ENCODE data around the gene TDP2.

- TF ChIP-seq, protein P1, sequence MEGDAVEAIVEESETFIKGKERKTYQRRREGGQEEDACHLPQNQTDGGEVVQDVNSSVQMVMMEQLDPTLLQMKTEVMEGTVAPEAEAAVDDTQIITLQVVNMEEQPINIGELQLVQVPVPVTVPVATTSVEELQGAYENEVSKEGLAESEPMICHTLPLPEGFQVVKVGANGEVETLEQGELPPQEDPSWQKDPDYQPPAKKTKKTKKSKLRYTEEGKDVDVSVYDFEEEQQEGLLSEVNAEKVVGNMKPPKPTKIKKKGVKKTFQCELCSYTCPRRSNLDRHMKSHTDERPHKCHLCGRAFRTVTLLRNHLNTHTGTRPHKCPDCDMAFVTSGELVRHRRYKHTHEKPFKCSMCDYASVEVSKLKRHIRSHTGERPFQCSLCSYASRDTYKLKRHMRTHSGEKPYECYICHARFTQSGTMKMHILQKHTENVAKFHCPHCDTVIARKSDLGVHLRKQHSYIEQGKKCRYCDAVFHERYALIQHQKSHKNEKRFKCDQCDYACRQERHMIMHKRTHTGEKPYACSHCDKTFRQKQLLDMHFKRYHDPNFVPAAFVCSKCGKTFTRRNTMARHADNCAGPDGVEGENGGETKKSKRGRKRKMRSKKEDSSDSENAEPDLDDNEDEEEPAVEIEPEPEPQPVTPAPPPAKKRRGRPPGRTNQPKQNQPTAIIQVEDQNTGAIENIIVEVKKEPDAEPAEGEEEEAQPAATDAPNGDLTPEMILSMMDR (IDR thresholded peaks at IDR 0.05), result no peak
- TF ChIP-seq EZH2 (IDR thresholded peaks at IDR 0.05; ENCODE audit: borderline replicate concordance, insufficient read depth, low read depth, low read length, poor library complexity, severe bottlenecking), result no peak
Observed at GRCh38 chr6:24610672-24611071, 56.0 kb downstream of the TDP2 start.

Data from B cell (primary cell).